H9 (cell line): ENCODE results near the gene GPC1. TPM values are rescaled to one million over a fixed set of nuclear protein-coding genes. Genes with fewer than 3 reads are reported as not detected.

Source experiments
- DNase-seq: peaks from one replicate; pipeline ENCODE4 v3.0.0-alpha.2; 2017
- H2AFZ ChIP-seq: one replicate; pipeline ENCODE4 v1.6.1; 2013; ENCODE audit warnings: mild to moderate bottlenecking, low read length, control low read depth, moderate library complexity
- H2AK5ac ChIP-seq: 2 replicates; pipeline ENCODE4 v1.6.1; 2013; ENCODE audit warnings: low read length, control low read depth, mixed read lengths; ENCODE audit not compliant: insufficient read length
- H2BK120ac ChIP-seq: one replicate; pipeline ENCODE4 v1.6.1; 2013; ENCODE audit warnings: low read depth, mild to moderate bottlenecking, low read length, control low read depth, inconsistent platforms; ENCODE audit not compliant: poor library complexity, severe bottlenecking
- H2BK12ac ChIP-seq: 2 replicates; pipeline ENCODE4 v1.6.1; 2013; ENCODE audit warnings: low read length, control low read depth, mixed read lengths, low read depth; ENCODE audit not compliant: insufficient read length
- H2BK15ac ChIP-seq: 2 replicates; pipeline ENCODE4 v1.6.1; 2013; ENCODE audit warnings: low read depth, low read length, control low read depth
- H2BK20ac ChIP-seq: one replicate; pipeline ENCODE4 v1.6.1; 2013; ENCODE audit warnings: low read depth, mild to moderate bottlenecking, low read length, control low read depth, inconsistent platforms; ENCODE audit not compliant: poor library complexity, severe bottlenecking
- H2BK5ac ChIP-seq: 2 replicates; pipeline ENCODE4 v1.6.1; 2013; ENCODE audit warnings: low read length, control low read depth, mixed read lengths; ENCODE audit not compliant: insufficient read length
- H3K14ac ChIP-seq: 2 replicates; pipeline ENCODE4 v1.6.1; 2013; ENCODE audit warnings: low read length, control low read depth; ENCODE audit not compliant: insufficient read depth
- H3K18ac ChIP-seq: 2 replicates; pipeline ENCODE4 v1.6.1; 2013; ENCODE audit warnings: low read depth, mild to moderate bottlenecking, mixed read lengths, low read length, control low read depth; ENCODE audit not compliant: insufficient read length
- H3K23ac ChIP-seq: 2 replicates; pipeline ENCODE4 v1.6.1; 2013; ENCODE audit warnings: low read length, control low read depth, mixed read lengths, low read depth; ENCODE audit not compliant: insufficient read length
- H3K23me2 ChIP-seq: 2 replicates; pipeline ENCODE4 v1.6.1; 2013; ENCODE audit warnings: low read depth, mild to moderate bottlenecking, mixed read lengths, low read length, control low read depth; ENCODE audit not compliant: insufficient read length, poor library complexity, severe bottlenecking
- H3K27ac ChIP-seq: 2 replicates; pipeline ENCODE4 v1.5.1; 2013; ENCODE audit warnings: low read length, control low read depth, mixed read lengths, low read depth; ENCODE audit not compliant: insufficient read length
- H3K27me3 ChIP-seq: 2 replicates; pipeline ENCODE4 v1.6.1; 2013; ENCODE audit warnings: low read length, control low read depth, inconsistent platforms; ENCODE audit not compliant: insufficient read depth
- H3K4ac ChIP-seq: 2 replicates; pipeline ENCODE4 v1.6.1; 2013; ENCODE audit warnings: low read depth, mild to moderate bottlenecking, control low read depth, inconsistent platforms, low read length, moderate library complexity
- H3K4me1 ChIP-seq: 2 replicates; pipeline ENCODE4 v1.6.1; 2013; ENCODE audit warnings: low read length, control low read depth, inconsistent platforms; ENCODE audit not compliant: insufficient read depth
- H3K4me2 ChIP-seq: 2 replicates; pipeline ENCODE4 v1.6.1; 2013; ENCODE audit warnings: low read length, control low read depth, mixed read lengths; ENCODE audit not compliant: insufficient read length, insufficient read depth
- H3K56ac ChIP-seq: 2 replicates; pipeline ENCODE4 v1.6.1; 2013; ENCODE audit warnings: low read depth, mild to moderate bottlenecking, mixed read lengths, low read length, control low read depth; ENCODE audit not compliant: insufficient read length
- H3K79me1 ChIP-seq: 2 replicates; pipeline ENCODE4 v1.6.1; 2013; ENCODE audit warnings: low read depth, mild to moderate bottlenecking, moderate library complexity, low read length, control low read depth, inconsistent platforms; ENCODE audit not compliant: insufficient read depth, poor library complexity, severe bottlenecking
- H3K79me2 ChIP-seq: 2 replicates; pipeline ENCODE4 v1.6.1; 2013; ENCODE audit warnings: low read length, control low read depth, inconsistent platforms; ENCODE audit not compliant: insufficient read depth
- H3K9ac ChIP-seq: 2 replicates; pipeline ENCODE4 v1.6.1; 2013; ENCODE audit warnings: low read length, control low read depth, mixed read lengths; ENCODE audit not compliant: insufficient read length; ENCODE audit errors: extremely low read depth
- H3K9me3 ChIP-seq: one replicate; pipeline ENCODE4 v1.6.1; 2013; ENCODE audit warnings: low read depth, low read length, inconsistent platforms; ENCODE audit not compliant: control insufficient read depth
- H3T11ph ChIP-seq: one replicate; pipeline ENCODE4 v1.6.1; 2013; ENCODE audit warnings: mild to moderate bottlenecking, low read length, control low read depth, inconsistent platforms
- H4K20me1 ChIP-seq: one replicate; pipeline ENCODE4 v1.6.1; 2013; ENCODE audit not compliant: control insufficient read depth, insufficient read length, insufficient read depth
- H4K5ac ChIP-seq: 2 replicates; pipeline ENCODE4 v1.6.1; 2013; ENCODE audit warnings: low read depth, mild to moderate bottlenecking, mixed read lengths, low read length, control low read depth; ENCODE audit not compliant: insufficient read length
- H4K8ac ChIP-seq: replicated peaks from 2 replicates; pipeline ENCODE4 v1.6.1; 2013; ENCODE audit warnings: low read length, control low read depth, mixed read lengths, low read depth; ENCODE audit not compliant: insufficient read length
- H4K91ac ChIP-seq: 2 replicates; pipeline ENCODE4 v1.6.1; 2013; ENCODE audit warnings: low read depth, mild to moderate bottlenecking, moderate library complexity, mixed read lengths, low read length, control low read depth; ENCODE audit not compliant: insufficient read length
- H3K27ac Mint-ChIP-seq, 3 experiments: 2 replicates in 2 of 3; 3 replicates in 1 of 3; pipeline ENCODE4 v1.8.0; 2020 to 2021; ENCODE audit warnings: mixed read lengths in 3 of 3, mild to moderate bottlenecking in 1 of 3, moderate library complexity in 1 of 3
- H3K27me3 Mint-ChIP-seq: 2 replicates; pipeline ENCODE4 v1.8.0; 2021; ENCODE audit warnings: low read depth, mild to moderate bottlenecking, moderate library complexity, mixed read lengths
- H3K36me3 Mint-ChIP-seq, 3 experiments: 2 replicates in 2 of 3; 3 replicates in 1 of 3; pipeline ENCODE4 v1.8.0; 2020 to 2021; ENCODE audit warnings: low read depth in 3 of 3, mixed read lengths in 3 of 3; ENCODE audit not compliant: insufficient read depth in 1 of 3
- H3K4me1 Mint-ChIP-seq, 2 experiments: 2 replicates each; pipeline ENCODE4 v1.8.0; 2020; ENCODE audit warnings: mixed read lengths in 2 of 2
- H3K4me3 Mint-ChIP-seq, 2 experiments: 2 replicates in 1 of 2; 3 replicates in 1 of 2; pipeline ENCODE4 v1.8.0; 2020 to 2021; ENCODE audit warnings: mild to moderate bottlenecking in 2 of 2, mixed read lengths in 2 of 2, moderate library complexity in 1 of 2
- H3K9me3 Mint-ChIP-seq, 2 experiments: 2 replicates in 1 of 2; 3 replicates in 1 of 2; pipeline ENCODE4 v1.8.0; 2020; ENCODE audit warnings: mild to moderate bottlenecking in 2 of 2, mixed read lengths in 2 of 2, moderate library complexity in 1 of 2
- WGBS: extraction: QIAGEN DNeasy Blood & Tissue Kit; methylation state at CpG from one replicate; pipeline ENCODE4 v1.1.7; 2013; ENCODE audit warnings: missing lambda C conversion rate, low lambda C conversion rate, mixed read lengths; ENCODE audit not compliant: insufficient read length; ENCODE audit errors: extremely low coverage; 5-methylcytosine and 5-hydroxymethylcytosine counted together
- total RNA-seq: library from RNA; stranded (reverse); gene quantifications from 2 replicates; pipeline ENCODE4 v1.2.1, GENCODE V29; 2021
- TF ChIP-seq, protein P1 (sequence below): fragments of 200-600 bp; sonication (generic); conservative IDR thresholded peaks from 3 replicates; pipeline ENCODE4 v1.8.0; 2021; ENCODE audit warnings: antibody characterized with exemption, mild to moderate bottlenecking

Gene GPC1
- total RNA-seq, 1 experiment from 2014 or later, result 39.4 TPM

DNA sequence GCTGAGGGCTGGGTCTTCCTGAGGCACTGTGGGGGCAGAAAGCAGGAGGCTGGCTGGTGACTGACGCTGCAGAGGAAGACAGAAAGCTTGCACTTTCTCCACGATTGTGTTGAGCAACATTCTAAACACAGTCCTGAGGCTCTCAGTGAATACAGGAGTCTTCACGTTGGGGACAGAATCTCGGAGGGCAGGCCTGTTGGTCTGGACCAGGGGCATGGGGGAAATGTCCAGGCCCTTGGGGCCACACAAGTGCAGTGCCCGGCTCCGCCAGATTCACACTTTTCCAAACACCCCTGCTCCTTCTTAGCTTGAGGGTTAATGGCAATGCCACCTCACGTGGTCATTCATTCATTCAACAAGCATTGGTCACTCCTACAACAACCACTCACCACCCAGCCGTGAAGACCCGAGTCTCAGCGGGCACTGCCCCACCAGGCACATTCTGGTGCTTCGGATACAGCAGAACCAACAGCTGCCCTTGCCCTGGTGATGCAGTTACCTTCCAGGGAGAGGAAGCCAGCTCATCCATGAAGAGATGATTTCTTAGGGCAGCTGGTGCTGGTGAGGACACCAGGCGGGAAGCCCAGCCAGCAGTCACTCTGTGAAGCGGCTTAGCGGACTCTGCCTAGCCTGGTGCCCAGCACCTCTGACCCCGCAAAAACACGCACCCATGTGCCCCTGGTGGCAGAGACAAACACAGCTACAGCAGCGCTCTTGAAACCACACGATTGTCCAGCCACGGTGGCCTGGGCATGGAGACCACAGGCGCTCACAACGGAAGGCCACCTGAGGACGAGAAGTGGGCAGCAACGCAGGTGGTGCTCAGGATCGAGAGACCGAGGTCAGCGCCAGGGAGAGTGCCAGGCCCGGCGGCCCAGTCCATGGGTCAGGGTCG is 10.9 kb upstream of the GPC1 start:
- Histone ChIP-seq H3K9ac (no peak overlapping the region), H4K20me1 (no peaks in the 10 kb centered on the region), H3K4me2 (no peak overlapping the region), H3K27me3 (no peaks in the 10 kb centered on the region), H2AFZ (no peak overlapping the region), H2BK120ac (no peak overlapping the region), H3K23ac (no peak overlapping the region), H3K4ac (no peak overlapping the region), H3K56ac (no peak overlapping the region), H2AK5ac (no peak overlapping the region), H2BK15ac (no peak overlapping the region), H3T11ph (no peak overlapping the region), H3K23me2 (no peaks in the 10 kb centered on the region), H2BK20ac (no peak overlapping the region), H3K9me3 (peaks cover 8% of the 10 kb centered on the region), H2BK5ac (no peak overlapping the region), H4K91ac (no peak overlapping the region), H3K18ac (no peak overlapping the region), H2BK12ac (no peak overlapping the region), H3K79me2 (no peaks in the 10 kb centered on the region), H3K4me1 (no peaks in the 10 kb centered on the region), H3K27ac (no peak overlapping the region), H3K79me1 (no peaks in the 10 kb centered on the region), H4K8ac (no peak overlapping the region), H3K14ac (no peak overlapping the region), H4K5ac (no peak overlapping the region)
- peaks cover 44% of the 10 kb centered on the region for H3K27me3 Mint-ChIP-seq
- peaks cover 5 to 9% of the 10 kb centered on the region in 2 experiments; a peak in 3 of 4 replicates for H3K4me1 Mint-ChIP-seq
- no peak overlapping the region for H3K4me3 Mint-ChIP-seq
- peaks cover 3 to 5% (median 4%) of the 10 kb centered on the region in 3 experiments; a peak in 6 of 7 replicates for H3K36me3 Mint-ChIP-seq
- DNase-seq, result peak; percentile 20
- TF ChIP-seq, protein P1, sequence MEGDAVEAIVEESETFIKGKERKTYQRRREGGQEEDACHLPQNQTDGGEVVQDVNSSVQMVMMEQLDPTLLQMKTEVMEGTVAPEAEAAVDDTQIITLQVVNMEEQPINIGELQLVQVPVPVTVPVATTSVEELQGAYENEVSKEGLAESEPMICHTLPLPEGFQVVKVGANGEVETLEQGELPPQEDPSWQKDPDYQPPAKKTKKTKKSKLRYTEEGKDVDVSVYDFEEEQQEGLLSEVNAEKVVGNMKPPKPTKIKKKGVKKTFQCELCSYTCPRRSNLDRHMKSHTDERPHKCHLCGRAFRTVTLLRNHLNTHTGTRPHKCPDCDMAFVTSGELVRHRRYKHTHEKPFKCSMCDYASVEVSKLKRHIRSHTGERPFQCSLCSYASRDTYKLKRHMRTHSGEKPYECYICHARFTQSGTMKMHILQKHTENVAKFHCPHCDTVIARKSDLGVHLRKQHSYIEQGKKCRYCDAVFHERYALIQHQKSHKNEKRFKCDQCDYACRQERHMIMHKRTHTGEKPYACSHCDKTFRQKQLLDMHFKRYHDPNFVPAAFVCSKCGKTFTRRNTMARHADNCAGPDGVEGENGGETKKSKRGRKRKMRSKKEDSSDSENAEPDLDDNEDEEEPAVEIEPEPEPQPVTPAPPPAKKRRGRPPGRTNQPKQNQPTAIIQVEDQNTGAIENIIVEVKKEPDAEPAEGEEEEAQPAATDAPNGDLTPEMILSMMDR, result no peak
- WGBS, result no CpG with 5 or more reads among the region's 29 CpGs
- H3K9me3 Mint-ChIP-seq, result peaks cover 40 to 46% of the 10 kb centered on the region in 2 experiments
- no peak overlapping the region for H3K27ac Mint-ChIP-seq
